Peyer's patch (tissue), 4 donors: ENCODE data around the gene P2RY12. TPM values are rescaled to one million over a fixed set of nuclear protein-coding genes. Genes with fewer than 3 reads are reported as not detected.

Experiments used
- DNase-seq, 3 donors: peaks; one replicate each; pipeline ENCODE4 v3.0.0-alpha.2; 2017 to 2019
- H3K27ac ChIP-seq, 4 donors: fragments of 200-600 bp; sonication (generic); one replicate each; pipeline ENCODE4 v1.5.1; 2016 to 2019
- H3K27me3 ChIP-seq, 2 donors: fragments of 200-600 bp; sonication (generic); one replicate each; pipeline ENCODE4 v1.5.1; 2019
- H3K36me3 ChIP-seq, 3 donors: fragments of 200-600 bp; sonication (generic); one replicate each; pipeline ENCODE4 v1.5.1; 2016 to 2019
- H3K4me1 ChIP-seq, 4 donors: fragments of 200-600 bp; sonication (generic); one replicate each; pipeline ENCODE4 v1.5.1; 2016 to 2019
- H3K4me3 ChIP-seq, 4 donors: fragments of 200-600 bp; sonication (generic); 1 replicate in 3 of 4; 2 replicates in 1 of 4; pipeline ENCODE4 v1.5.1; 2016 to 2019; ENCODE audit warnings: mild to moderate bottlenecking in 1 of 4
- H3K9me3 ChIP-seq, 4 donors: fragments of 200-600 bp; sonication (generic); one replicate each; pipeline ENCODE4 v1.5.1; 2016 to 2019; ENCODE audit warnings: mild to moderate bottlenecking in 1 of 4
- CTCF ChIP-seq, 6 experiments: fragments of 450-650 bp in 4 of 6; fragments of 200-600 bp in 2 of 6; sonication (generic) in 1 of 6; IDR thresholded peaks; one replicate each; pipeline ENCODE4 v1.5.1; 2017 to 2019; ENCODE audit warnings: antibody characterized with exemption in 6 of 6, mild to moderate bottlenecking in 3 of 6, moderate library complexity in 1 of 6
- POLR2A ChIP-seq, 2 donors: fragments of 450-650 bp; IDR thresholded peaks; one replicate each; pipeline ENCODE4 v1.5.1; 2017; ENCODE audit warnings: antibody characterized with exemption in 2 of 2, mild to moderate bottlenecking in 2 of 2, moderate library complexity in 2 of 2
- total RNA-seq, 4 donors: library from RNA; depleted of rRNA; stranded (reverse); fragments of >200 nt; gene quantifications; one replicate each; pipeline ENCODE4 v1.1.0, GENCODE V29; 2016

P2RY12 gene
- total RNA-seq: 1 to 10 TPM in 2 of 4 donors, not detected in 2; 1.7 to 3.3 TPM

- no peak for DNase-seq
- Histone ChIP-seq H3K27ac (peak within 1 kb of the TSS in 2 of 4 donors; percentile 25 to 58), H3K4me3 (peak within 1 kb of the TSS in 2 of 4 donors; percentile 8 to 18), H3K36me3 (no peaks in the 10 kb centered on the region), H3K27me3 (no peaks in the 10 kb centered on the region), H3K4me1 (peaks cover 0 to 12% (median 3%) of the 10 kb centered on the region in 4 donors), H3K9me3 (no peaks in the 10 kb centered on the region)
- TF ChIP-seq POLR2A (IDR thresholded peaks at IDR 0.05): no peak
- no peak for TF ChIP-seq CTCF (IDR thresholded peaks at IDR 0.05)
Observed at GRCh38 chr3:151384741-151385174, at the start of gene P2RY12. Gene P2RY12, minus strand, starts transcription at chr3:151384753. Its CDS starts 45,908 bp downstream, at chr3:151338845.

- TF ChIP-seq POLR2A (IDR thresholded peaks at IDR 0.05): no peak
- TF ChIP-seq CTCF (IDR thresholded peaks at IDR 0.05): no peak
- no peak for DNase-seq
- no peak overlapping the region for H3K27ac ChIP-seq
Observed at GRCh38 chr3:151432616-151433372, 48.2 kb upstream of the P2RY12 start.

GRCh38 chr3:151431940-151432339 is 47.4 kb upstream of the P2RY12 start:
- H3K27me3 ChIP-seq: no peaks in the 10 kb centered on the region
- no peak for DNase-seq
- no peaks in the 10 kb centered on the region for H3K4me1 ChIP-seq
- H3K9me3 ChIP-seq: no peaks in the 10 kb centered on the region
- no peak overlapping the region for H3K4me3 ChIP-seq
- H3K27ac ChIP-seq: no peak overlapping the region
- TF ChIP-seq CTCF (IDR thresholded peaks at IDR 0.05) (no peak), POLR2A (IDR thresholded peaks at IDR 0.05) (no peak)
- no peaks in the 10 kb centered on the region for H3K36me3 ChIP-seq

More at GRCh38 chr3:151432616-151433372, 48.2 kb upstream of the P2RY12 start:
- Histone ChIP-seq H3K4me3 (no peak overlapping the region), H3K36me3 (no peaks in the 10 kb centered on the region), H3K9me3 (no peaks in the 10 kb centered on the region), H3K4me1 (no peaks in the 10 kb centered on the region), H3K27me3 (no peaks in the 10 kb centered on the region)

GRCh38 chr3:151430821-151431484 is 46.4 kb upstream of the P2RY12 start:
- Histone ChIP-seq H3K27me3 (no peaks in the 10 kb centered on the region), H3K4me1 (no peaks in the 10 kb centered on the region), H3K36me3 (no peaks in the 10 kb centered on the region), H3K9me3 (no peaks in the 10 kb centered on the region), H3K4me3 (no peak overlapping the region), H3K27ac (no peak overlapping the region)
- no peak for TF ChIP-seq POLR2A (IDR thresholded peaks at IDR 0.05)
- TF ChIP-seq CTCF (IDR thresholded peaks at IDR 0.05): no peak
- DNase-seq: no peak

GRCh38 chr3:151428386-151428785 is 43.8 kb upstream of the P2RY12 start:
- Histone ChIP-seq H3K4me3 (no peak overlapping the region), H3K27ac (no peak overlapping the region), H3K27me3 (no peaks in the 10 kb centered on the region), H3K4me1 (no peaks in the 10 kb centered on the region), H3K9me3 (no peaks in the 10 kb centered on the region), H3K36me3 (no peaks in the 10 kb centered on the region)
- no peak for DNase-seq
- TF ChIP-seq POLR2A (IDR thresholded peaks at IDR 0.05): no peak
- no peak for TF ChIP-seq CTCF (IDR thresholded peaks at IDR 0.05)
